Measurements from ENCODE around the gene CIITA.

DNA sequence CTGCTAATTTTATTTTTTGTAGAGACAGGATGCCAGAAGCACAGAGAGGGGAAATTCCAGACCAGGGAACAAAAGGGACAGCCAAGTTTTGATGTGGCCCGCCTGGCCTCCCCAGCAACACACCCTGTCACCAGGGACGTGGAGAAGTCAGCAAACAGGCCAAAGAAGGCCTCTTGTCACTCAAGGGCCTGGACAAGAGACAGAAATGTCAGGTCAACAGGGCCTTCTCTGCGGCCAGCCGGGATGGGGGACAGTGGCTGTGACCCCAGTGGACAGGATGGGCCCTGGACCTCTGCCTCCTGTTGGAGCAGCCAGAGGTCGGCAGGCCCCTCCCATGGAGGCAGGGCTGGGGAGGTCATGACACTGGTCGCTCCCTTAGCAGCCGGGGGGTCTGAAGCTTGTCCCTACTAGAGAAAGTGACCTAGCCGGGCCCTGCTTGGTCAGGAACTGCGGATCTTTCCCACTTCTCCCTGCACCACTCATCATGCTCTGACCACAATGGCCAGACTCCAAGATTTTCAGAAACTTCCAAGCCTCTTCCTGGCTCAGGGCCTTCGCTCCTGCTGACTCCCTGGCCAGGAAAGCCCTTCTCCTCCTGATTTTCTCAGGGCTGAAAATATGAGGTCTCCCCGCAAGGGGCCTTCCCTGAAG is 49.2 kb upstream of the CIITA start:
- TF ChIP-seq, protein P1, sequence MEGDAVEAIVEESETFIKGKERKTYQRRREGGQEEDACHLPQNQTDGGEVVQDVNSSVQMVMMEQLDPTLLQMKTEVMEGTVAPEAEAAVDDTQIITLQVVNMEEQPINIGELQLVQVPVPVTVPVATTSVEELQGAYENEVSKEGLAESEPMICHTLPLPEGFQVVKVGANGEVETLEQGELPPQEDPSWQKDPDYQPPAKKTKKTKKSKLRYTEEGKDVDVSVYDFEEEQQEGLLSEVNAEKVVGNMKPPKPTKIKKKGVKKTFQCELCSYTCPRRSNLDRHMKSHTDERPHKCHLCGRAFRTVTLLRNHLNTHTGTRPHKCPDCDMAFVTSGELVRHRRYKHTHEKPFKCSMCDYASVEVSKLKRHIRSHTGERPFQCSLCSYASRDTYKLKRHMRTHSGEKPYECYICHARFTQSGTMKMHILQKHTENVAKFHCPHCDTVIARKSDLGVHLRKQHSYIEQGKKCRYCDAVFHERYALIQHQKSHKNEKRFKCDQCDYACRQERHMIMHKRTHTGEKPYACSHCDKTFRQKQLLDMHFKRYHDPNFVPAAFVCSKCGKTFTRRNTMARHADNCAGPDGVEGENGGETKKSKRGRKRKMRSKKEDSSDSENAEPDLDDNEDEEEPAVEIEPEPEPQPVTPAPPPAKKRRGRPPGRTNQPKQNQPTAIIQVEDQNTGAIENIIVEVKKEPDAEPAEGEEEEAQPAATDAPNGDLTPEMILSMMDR (IDR thresholded peaks at IDR 0.05), result no peak
- TF ChIP-seq POLR2A (IDR thresholded peaks at IDR 0.05), result no peak
- TF ChIP-seq POLR2AphosphoS5 (IDR thresholded peaks at IDR 0.05), result peak in 1 of 3 donors; percentile 39

Data from transverse colon (tissue), 4 donors.